ENCODE results near the gene FNDC3A.
"Not testable (repeated sequence)": the region's sequence is repeated elsewhere in the genome, so short reads cannot be mapped to it uniquely, and the experiment has no call there.

The FNDC3A gene

GRCh38 chr13:49046002-49046401 is 70.3 kb downstream of the FNDC3A start:
- DNase-seq = no peak

DNA sequence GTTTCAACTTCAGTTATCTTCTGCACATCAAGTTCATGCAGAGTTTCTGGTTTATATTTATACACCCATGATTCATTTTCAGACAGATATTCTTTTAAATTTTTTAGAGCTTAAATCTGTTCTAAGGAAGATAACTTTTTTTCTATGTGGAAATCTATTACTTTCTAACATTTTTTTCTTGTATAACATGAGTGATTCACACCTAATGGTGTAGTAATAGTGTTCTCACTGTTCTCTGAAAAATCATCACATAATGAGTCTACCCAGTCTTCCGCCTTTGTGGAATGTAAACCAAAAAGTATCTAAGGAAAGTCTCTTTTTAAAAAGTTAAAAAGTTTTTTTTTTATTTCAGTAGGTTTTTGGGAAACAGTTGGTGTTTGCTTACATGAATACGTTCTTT is 70.8 kb downstream of the FNDC3A start:
- no peak for DNase-seq

GRCh38 chr13:49052813-49053212 is 77.1 kb downstream of the FNDC3A start:
- DNase-seq = no peak

- no peak for DNase-seq
Observed at GRCh38 chr13:49053215-49053614, 77.5 kb downstream of the FNDC3A start.

DNA sequence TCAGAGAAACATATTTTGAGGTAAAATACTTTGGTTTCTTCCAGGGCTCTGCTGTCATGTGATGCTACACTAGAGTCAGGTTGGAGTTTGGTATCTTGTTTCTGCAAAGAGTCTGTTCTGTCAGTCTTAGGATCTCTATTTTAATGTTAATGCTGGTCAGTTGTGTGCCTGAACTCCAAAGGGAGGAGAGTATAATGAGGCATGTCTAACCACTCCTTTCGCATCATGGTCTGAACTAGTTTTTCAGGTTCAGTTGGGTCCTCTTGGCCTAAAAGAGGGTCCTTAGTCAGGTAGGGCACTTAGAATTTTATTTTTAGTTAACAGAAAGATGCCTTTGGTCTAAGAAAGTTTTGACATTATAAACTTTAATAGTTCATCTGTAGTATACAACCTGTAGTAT is 78.2 kb downstream of the FNDC3A start:
- DNase-seq = no peak

DNA sequence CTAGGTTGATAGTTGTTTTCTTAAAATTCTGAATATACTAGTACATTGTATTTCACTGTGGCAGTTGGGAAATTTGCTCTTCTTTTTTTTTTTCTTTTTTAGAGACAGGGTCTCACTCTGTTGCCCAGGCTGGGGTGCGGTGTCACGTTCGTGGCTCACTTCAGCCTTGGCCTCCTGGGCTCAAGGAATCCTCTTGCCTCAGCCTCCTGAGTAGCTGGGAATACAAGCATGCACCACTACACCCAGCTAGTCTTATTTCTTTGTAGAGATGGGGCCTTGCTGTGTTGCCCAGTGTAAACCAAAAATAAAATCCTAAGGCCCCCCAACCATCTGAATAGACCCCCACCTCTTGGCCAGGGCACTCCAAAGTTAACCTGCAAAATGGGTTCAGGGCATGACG is 79.3 kb downstream of the FNDC3A start:
- DNase-seq = no peak

DNA sequence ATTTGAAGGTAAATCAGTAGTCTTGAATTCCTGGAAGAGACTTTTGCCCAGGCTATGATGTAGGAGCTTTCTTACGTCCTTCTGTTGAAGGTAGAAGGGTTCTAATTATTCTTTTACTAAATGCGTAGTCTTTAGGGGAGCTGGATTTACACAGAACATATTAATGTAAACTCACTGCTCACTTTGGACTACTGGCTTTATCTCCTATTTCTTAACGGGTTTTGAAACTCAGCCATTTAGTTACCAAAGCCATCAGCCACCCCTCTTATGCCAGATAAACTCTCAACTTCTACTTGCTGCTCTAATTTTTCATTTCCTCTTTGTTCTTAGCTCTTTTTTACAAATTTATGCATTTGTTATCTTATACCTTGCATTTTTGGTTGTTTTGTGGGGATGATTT is 81.5 kb downstream of the FNDC3A start:
- no peak for DNase-seq

GRCh38 chr13:49058761-49059160 is 83.0 kb downstream of the FNDC3A start:
- DNase-seq = no peak

DNA sequence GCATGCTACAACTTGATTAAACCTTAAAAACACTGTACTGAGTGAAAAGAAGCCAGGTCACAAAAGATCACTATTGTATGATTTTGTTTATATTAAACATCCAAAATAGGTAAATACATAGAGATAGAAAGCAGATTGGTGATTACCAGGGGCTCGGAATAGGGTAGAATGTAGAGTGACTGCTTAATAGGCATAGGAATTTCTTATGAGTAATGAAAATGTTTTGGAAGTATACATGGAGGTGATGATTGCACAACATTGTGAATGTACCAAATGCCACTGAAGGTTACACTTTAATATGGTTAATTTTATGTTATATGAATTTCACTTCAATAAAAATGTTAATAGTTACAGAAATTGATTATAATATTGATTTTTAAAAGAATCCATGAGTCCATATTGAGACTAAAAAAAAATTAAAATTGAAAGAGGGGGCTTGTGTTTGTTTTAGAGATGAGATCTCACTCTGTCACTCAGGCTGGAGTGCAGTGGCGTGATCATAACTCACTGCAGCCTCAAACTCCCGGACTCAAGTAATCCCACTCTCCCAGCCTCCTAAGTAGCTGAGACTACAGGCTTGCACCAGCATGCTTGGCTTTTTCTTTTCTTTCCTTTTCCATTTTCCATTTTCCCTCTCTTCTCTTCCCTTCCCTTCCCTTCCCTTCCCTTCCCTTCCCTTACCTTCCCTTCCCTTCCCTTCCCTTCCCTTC is 85.1 kb downstream of the FNDC3A start:
- DNase-seq = no peak

DNA sequence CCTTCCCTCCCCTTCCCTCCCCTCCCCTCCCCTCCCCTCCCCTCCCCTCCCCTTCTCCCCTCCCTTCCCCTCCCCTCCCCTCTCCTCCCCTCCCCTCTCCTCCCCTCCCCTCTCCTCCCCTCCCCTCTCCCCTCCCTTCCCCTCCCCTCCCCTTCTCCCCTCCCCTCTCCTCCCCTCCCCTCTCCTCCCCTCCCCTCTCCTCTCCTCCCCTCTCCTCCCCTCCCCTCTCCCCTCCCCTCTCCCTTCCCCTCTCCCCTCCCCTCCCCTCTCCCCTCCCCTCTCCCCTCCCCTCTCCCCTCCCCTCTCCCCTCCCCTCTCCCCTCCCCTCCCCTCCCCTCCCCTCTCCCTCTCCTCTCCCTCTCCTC is 85.7 kb downstream of the FNDC3A start:
- not testable (repeated sequence) for DNase-seq

- no peak for DNase-seq
Observed at GRCh38 chr13:49062297-49062896, 86.7 kb downstream of the FNDC3A start.

- no peak for DNase-seq
Observed at GRCh38 chr13:49063011-49063410, 87.3 kb downstream of the FNDC3A start.

DNA sequence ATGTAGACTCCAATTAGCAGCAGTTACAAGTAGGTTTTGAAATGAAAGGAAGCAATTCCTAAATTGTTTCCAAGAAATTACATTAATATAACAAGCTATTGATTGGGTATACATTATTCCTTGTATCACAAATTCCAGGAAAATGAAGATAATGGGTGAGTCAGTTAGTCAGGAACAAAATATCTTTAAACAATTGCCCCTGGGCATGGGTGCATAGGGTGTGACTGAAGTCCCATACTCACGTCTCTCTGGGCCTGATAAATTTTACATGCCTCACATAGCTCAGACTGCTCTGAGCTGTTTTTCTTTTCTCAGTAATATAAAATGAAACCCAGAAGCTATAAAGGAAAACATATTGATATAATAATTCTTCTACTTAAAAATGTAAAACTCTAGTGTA is 87.8 kb downstream of the FNDC3A start:
- no peak for DNase-seq

GRCh38 chr13:49064476-49064875 is 88.8 kb downstream of the FNDC3A start:
- no peak for DNase-seq

DNA sequence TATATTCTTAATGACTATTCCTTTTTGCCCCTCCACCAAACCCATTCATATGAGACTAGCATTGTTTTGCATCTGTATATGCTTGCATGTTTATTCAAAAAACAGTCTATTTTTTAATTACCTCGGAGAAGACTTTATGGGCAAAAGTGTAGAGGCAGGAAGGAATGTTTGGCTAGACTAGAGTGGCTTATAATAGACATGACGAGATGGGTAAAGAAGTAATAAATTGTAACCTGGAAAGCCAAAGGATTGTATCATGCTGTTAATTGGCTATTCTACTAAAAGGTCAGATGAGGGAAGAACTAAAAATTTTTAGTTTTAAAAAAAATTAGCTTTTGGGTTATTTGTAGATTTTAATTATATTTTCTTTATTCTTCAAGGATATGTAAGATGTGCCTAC is 91.1 kb downstream of the FNDC3A start:
- no peak for DNase-seq

DNA sequence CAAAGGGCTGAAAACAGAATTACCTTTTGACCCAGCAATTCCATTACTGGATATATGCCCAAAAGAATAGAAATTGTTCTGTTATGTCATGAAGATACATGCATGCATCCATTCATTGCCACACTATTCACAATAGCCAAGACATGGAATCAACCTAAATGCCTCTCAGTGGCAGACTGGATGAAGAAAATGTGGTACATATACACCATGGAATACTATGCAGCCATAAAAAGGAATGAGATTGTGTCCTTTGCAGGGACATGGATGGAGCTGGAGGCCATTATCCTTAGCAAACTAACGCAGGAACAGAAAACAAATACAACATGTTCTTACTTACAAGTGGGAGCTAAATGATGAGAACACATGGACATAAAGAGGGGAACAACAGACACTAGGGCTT is 92.8 kb downstream of the FNDC3A start:
- not testable (repeated sequence) for DNase-seq

- not testable (repeated sequence) for DNase-seq
Observed at GRCh38 chr13:49070021-49070420, 94.3 kb downstream of the FNDC3A start.

GRCh38 chr13:49071341-49071937 is 95.7 kb downstream of the FNDC3A start:
- DNase-seq = no peak

- DNase-seq = no peak
Observed at GRCh38 chr13:49082653-49083536, 107.2 kb downstream of the FNDC3A start.

DNA sequence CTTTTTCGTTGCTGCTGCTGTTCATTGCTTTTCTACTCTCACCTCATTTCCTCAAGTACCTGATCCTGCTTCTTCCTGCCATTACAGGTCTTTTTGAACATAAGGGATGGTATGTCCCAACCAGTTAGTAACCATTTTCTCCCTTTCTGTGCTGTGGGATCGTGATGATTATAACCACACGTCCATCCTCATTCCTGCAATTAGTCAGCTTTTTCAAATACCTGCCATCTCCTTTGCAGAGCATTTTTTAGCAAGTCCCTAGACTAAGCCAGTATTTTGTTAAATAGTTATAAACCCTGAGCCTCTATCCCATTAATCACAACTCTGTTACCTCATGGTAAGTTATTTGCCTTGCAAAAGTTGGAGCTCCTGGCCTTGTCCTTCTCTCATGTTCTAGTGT is 109.2 kb downstream of the FNDC3A start:
- no peak for DNase-seq

DNA sequence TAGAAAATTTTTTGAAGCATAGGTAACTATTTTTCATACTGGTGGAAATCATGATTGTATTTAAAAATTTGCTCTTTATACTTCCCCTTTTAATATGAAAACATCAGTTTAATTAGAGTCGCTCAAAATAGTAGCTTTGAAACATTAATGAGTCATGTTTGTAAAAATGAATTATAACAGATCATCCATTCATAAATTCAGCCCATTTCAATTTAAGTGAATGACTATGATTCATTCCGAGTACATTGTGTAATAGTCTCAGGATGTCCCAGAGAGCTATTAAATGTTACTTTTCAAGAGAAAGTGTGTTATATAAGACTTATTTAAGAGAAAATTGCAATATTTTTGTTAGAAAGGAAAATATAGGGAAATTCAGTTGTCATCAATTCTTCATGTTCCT is 111.0 kb downstream of the FNDC3A start:
- no peak for DNase-seq

GRCh38 chr13:49093376-49093775 is 117.7 kb downstream of the FNDC3A start:
- no peak for DNase-seq

- DNase-seq = no peak
Observed at GRCh38 chr13:49097374-49097773, 121.7 kb downstream of the FNDC3A start.

DNA sequence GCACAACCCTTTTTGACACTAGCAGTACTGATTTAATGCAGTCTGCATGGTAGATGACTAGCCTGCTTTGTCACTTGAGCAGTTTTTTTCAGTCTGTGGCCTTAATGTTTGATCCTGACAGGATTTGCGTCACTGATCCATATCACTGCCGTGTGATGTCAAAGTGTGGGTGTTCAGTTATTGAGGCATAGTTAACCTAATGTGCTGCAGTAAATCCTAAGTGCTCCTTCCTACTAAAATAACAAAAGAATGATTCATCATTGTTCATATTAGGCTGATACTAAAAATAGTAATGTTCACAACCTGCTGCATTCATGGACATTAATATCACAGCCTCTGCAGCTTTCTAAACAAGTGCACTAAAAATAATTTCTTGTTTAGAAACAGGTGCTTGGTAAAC is 122.5 kb downstream of the FNDC3A start:
- no peak for DNase-seq

Measured in activated gamma-delta T cell treated with Interleukin-2 at 50 U/mL for 16 hours (primary cell).